ENCODE results near the gene DIO3.

The DIO3 gene

GRCh38 chr14:101514136-101514535, 47.2 kb upstream of the DIO3 start:
- Histone ChIP-seq H3K79me2 (ENCODE audit: control insufficient read depth, low read length) (no peaks in the 10 kb centered on the region), H3K4me3 (ENCODE audit: low read length) (no peak overlapping the region), H3K9me2 (replicated peaks; ENCODE audit: control insufficient read depth, low read length) (no peaks in the 10 kb centered on the region), H3F3A (ENCODE audit: control insufficient read depth, insufficient read depth) (no peaks in the 10 kb centered on the region), H3K9me3 (ENCODE audit: control insufficient read depth, insufficient read depth, low read length) (no peaks in the 10 kb centered on the region), H3K27me3 (ENCODE audit: control insufficient read depth, low read length) (no peaks in the 10 kb centered on the region), H3K4me1 (ENCODE audit: control insufficient read depth, low read length) (no peaks in the 10 kb centered on the region), H3K27ac (ENCODE audit: low read depth, low read length) (no peak overlapping the region), H4K20me1 (ENCODE audit: control insufficient read depth, insufficient read depth, low read depth, low read length) (no peaks in the 10 kb centered on the region), H3K36me3 (ENCODE audit: control insufficient read depth, low read length) (no peaks in the 10 kb centered on the region), H3K4me2 (ENCODE audit: low read length) (no peak overlapping the region)
- TF ChIP-seq CTCF (IDR thresholded peaks at IDR 0.05; ENCODE audit: low read depth, low read length, poor library complexity, severe bottlenecking) (no peak), EZH2phosphoT487 (IDR thresholded peaks at IDR 0.05; ENCODE audit: borderline replicate concordance, low read length) (no peak)

GRCh38 chr14:101516401-101516800, 44.9 kb upstream of the DIO3 start:
- Histone ChIP-seq H3K4me2 (ENCODE audit: low read length) (no peak overlapping the region), H3K36me3 (ENCODE audit: control insufficient read depth, low read length) (no peaks in the 10 kb centered on the region), H3K9me2 (replicated peaks; ENCODE audit: control insufficient read depth, low read length) (no peaks in the 10 kb centered on the region), H3K27me3 (ENCODE audit: control insufficient read depth, low read length) (no peaks in the 10 kb centered on the region), H4K20me1 (ENCODE audit: control insufficient read depth, insufficient read depth, low read depth, low read length) (no peaks in the 10 kb centered on the region), H3K4me1 (ENCODE audit: control insufficient read depth, low read length) (no peaks in the 10 kb centered on the region), H3K79me2 (ENCODE audit: control insufficient read depth, low read length) (no peaks in the 10 kb centered on the region), H3K4me3 (ENCODE audit: low read length) (no peak overlapping the region), H3K27ac (ENCODE audit: low read depth, low read length) (no peak overlapping the region), H3K9me3 (ENCODE audit: control insufficient read depth, insufficient read depth, low read length) (no peaks in the 10 kb centered on the region), H3F3A (ENCODE audit: control insufficient read depth, insufficient read depth) (no peaks in the 10 kb centered on the region)
- TF ChIP-seq CTCF (IDR thresholded peaks at IDR 0.05; ENCODE audit: low read depth, low read length, poor library complexity, severe bottlenecking): no peak
- TF ChIP-seq EZH2phosphoT487 (IDR thresholded peaks at IDR 0.05; ENCODE audit: borderline replicate concordance, low read length): no peak

- no peaks in the 10 kb centered on the region for H3K79me2 ChIP-seq (ENCODE audit: control insufficient read depth, low read length)
- no peak overlapping the region for H3K4me3 ChIP-seq (ENCODE audit: low read length)
- no peaks in the 10 kb centered on the region for H3F3A ChIP-seq (ENCODE audit: control insufficient read depth, insufficient read depth)
- no peaks in the 10 kb centered on the region for H3K9me2 ChIP-seq (replicated peaks; ENCODE audit: control insufficient read depth, low read length)
- H4K20me1 ChIP-seq (ENCODE audit: control insufficient read depth, insufficient read depth, low read depth, low read length): no peaks in the 10 kb centered on the region
- H3K4me1 ChIP-seq (ENCODE audit: control insufficient read depth, low read length): no peaks in the 10 kb centered on the region
- H3K4me2 ChIP-seq (ENCODE audit: low read length): no peak overlapping the region
- H3K27ac ChIP-seq (ENCODE audit: low read depth, low read length): no peak overlapping the region
- H3K9me3 ChIP-seq (ENCODE audit: control insufficient read depth, insufficient read depth, low read length): no peaks in the 10 kb centered on the region
- H3K36me3 ChIP-seq (ENCODE audit: control insufficient read depth, low read length): no peaks in the 10 kb centered on the region
- no peaks in the 10 kb centered on the region for H3K27me3 ChIP-seq (ENCODE audit: control insufficient read depth, low read length)
- TF ChIP-seq EZH2phosphoT487 (IDR thresholded peaks at IDR 0.05; ENCODE audit: borderline replicate concordance, low read length) (no peak), CTCF (IDR thresholded peaks at IDR 0.05; ENCODE audit: low read depth, low read length, poor library complexity, severe bottlenecking) (no peak)
Measured at GRCh38 chr14:101518611-101519473, 42.5 kb upstream of the DIO3 start.
